ENCODE data around the gene LRCH1.

Gene LRCH1

DNA sequence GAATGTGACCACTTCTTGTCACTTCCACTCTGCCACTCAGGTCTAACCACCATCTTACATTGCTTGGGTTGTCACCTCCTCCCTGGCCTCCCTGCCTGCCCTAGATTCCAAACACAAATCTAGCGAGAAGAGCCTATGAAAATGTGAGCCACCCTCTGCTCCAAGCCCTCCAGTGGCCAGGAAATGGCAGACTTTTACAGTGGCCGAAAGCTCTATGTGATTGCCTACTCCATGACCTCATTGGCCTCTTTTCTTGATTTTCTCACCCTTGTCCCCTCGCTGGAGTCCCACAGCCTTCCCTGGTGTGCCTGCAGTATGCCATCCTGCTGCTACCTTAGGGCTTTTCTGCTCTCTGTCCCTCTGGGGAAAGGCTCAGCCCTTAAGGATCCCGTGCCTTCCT lies 84.2 kb downstream of the LRCH1 start:
- no peak for DNase-seq (ENCODE audit: low read depth, low spot score)

DNA sequence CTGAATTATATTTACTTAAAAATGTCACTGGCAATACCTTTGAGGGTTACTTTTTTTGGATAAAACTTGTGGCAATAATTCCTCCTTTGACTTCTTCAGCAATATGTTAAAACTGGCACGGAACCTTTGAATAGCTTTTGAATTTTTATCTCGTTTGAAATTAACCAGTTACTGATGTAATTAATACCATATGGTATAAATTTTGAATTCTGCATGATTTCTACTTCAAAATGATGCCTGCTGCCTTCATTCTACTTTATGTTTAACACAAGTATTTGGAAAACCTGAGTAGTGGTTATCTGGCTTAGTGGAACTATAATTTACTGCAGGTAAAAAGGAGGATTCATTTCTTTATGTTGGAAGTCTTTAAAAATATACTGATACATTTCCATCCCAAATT lies 85.3 kb downstream of the LRCH1 start:
- no peak for DNase-seq (ENCODE audit: low read depth, low spot score)

DNA sequence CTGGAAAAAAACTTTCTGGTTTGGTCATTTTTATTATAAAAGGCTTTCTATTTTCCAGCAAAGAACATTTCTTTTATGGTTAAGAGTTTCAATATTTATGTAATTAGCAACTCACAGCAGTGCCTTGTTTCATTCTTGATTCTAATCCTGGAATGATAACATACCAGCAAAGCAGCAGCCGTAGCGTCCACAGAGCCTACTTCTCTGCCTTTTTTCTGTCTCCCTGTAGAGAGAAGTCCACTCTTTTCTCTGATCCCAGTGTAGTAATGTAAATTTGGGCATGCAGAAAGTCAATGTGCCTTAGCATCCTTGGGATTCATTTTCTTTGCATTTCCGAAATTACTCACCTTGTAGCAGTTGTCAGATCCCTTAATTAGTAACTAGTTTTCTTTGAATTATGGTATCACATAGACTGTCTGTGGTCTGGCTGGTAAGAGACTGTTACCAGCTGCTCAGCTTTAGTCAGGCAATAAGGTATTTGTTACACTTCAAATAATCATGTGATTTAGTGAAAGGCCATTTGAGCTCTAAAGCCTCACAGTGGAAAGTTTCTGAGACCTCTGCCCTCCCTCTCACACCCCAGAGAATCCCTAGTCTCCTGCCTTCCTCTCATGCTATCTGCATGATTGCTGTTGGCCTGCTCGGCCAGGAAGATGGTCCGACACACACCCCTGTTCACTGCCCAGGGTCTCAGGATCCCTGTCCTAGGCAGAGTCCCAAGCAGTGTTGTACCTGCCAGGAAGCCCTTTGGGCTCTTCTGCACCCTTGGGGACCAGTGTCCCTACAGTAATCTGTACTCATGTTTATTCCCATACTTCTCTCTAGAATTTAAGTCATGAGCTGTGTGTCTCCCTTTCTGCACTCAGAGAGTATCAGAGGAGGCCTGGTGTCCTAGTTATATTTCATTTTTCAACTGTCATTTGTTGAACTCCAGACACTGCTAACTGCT lies 86.3 kb downstream of the LRCH1 start:
- DNase-seq (ENCODE audit: low read depth, low spot score), result no peak

DNA sequence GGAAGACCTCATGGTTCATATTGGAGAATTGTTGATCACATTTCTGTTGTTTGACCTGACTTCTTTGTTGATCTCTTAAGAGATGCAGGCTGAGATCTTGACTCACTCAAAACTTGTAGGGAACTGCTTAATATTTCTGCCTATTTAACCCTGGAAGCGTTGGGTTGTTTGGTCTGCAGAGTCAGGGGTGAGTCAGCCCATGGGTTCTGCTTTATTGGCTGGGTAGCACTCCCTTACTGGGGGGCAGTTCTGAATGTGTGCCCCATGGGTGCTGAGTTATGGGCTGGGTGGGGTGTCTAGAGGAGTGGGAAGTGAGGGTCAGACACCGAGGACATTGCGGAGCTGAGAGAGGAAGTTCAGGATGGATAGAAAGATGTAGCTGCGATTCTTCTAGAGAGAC lies 87.9 kb downstream of the LRCH1 start:
- DNase-seq (ENCODE audit: low read depth, low spot score), result no peak

DNA sequence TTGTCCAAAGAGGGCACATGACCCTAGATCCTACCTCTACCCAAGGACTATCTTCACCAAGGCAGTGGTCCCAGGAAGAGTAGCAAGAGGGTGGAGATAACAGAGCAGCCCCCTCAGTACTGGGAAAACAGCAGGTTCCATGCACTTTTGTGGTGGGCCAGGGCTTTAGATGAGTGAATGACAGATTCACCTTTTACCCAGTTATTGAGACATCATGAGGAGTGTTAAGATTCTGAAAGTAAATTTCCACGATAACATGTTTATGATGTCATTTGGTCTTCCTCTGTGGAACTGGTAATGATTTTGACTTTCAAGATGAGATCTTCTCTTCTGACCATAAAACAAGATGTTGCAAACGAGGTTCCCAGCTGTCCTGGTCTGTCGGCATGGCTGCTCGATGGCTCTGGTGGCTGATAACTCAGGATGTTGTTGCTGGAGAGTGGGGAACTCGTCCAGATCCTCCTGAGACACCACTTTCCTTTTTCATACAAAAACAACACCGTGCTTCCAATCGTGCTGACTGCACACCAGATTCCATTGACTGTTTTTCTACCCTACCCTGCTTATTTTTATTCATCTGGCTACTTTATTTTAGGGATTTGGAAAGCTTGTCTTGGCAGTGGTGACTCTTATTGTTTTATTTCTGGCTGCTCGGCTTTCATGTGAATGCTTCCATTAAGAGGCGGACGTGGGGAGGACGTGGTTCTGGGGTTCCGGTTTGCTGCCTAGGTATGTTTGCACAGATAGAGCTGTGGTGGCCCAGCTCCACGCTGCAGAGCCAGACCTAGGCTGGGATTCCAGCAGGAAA lies 88.5 kb downstream of the LRCH1 start:
- DNase-seq (ENCODE audit: low read depth, low spot score), result no peak

DNA sequence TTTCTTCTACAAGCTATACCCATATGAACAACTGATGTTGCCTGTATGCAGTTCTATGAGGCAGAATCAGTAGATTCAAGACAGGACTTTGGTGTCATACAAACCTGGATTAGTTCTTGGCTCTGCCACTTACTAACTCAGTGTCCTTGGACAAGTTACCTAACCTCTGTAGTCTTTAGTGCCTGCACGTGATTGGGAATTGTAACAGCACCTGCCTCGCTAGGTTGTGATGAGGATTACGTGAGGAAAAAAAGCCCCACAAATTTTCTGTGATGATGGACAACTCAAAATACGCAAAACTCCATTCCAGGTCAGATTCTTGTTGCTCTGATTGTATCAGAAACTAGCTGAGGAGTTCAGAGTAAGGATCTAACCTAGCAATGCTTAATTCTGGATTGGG lies 89.3 kb downstream of the LRCH1 start:
- no peak for DNase-seq (ENCODE audit: low read depth, low spot score)

DNA sequence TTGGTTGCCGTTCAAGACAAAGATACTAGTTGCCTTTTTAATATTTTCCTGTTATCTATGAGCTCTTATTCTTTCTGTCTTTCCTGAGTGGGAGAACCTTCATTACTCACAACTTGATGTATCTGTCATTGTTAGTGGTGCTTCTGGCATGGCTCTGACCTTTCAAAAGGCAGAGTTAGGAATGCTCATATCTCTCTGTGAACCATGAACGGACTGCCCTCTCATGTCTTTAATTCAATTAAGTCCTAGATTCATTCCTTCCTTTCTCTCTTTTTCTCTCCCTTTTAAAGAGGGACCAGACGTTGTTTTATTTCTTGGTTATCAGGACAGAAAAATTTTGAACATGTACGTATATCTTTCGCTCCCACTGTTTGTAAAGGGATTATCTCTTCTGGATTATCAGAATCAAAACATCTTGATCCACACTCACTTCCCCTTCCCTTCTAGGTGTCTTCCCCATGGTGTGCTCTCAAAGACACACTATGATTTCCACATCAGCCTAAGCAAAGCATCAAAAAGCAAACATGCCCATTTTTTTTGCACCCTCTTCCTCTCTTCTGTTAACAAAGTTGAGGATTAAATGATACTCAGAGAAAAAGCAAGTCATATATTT lies 90.3 kb downstream of the LRCH1 start:
- no peak for DNase-seq (ENCODE audit: low read depth, low spot score)

DNA sequence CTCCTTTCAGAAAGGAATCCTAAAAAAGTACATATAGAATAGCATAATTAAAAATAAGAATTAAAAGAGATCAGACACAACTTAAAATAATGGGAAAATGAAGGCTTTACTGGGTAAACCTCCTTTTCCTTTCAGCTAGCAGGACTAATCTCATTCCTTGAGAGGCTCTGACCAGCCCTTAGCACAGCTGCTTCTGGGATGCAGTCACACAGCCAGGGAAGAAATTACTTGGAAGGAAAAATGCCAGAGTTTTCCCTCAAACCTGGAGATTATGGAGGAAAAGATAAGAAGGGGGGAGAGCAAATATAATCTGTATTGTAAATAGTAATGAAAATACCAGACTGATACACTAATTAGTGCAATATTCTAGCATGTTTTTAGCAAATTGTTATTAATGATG lies 91.8 kb downstream of the LRCH1 start:
- no peak for DNase-seq (ENCODE audit: low read depth, low spot score)

DNA sequence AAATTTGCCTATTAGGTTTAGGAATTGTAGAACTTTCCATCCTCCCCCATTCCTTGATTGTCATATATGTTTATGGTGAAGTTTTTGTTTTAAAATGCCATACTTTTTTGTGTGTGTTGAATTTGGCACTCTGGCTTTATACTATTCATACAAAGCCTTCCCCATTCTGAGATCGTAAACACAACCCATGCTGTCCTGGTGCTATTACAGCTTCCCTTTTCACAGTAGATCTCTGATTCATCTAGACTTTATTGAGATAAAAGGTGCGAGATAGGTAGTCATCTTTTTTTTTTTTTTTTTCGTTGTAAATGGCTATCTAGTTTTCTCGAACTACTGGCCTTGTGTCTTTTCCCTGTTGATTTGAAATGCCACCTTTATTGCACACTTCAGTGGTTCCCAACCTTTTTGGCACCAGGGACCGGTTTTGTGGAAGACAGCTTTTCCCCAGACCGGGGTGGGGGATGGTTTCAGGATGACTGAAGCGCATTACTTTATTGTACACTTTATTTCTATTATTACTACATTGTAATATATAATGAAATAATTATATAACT lies 94.6 kb downstream of the LRCH1 start:
- no peak for DNase-seq (ENCODE audit: low read depth, low spot score)

DNA sequence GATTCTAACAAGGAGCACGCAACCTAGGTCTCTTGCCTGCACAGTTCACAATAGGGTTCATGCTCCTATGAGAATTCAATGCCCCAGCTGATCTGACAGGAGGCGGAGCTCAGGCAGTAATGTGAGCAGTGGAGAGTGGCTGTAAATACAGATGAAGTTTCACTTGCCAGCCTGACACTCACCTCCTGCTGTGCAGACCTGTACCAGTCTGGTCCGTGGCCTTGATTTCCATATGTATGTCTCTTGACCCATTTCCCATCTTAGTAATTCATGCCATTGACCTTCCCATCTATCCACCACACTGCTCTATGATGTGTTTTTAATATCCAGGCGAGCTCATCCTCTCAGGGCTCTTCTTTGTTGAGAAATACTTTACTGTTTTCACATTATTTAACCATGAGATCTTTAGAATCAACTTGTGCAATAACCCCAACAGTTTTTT lies 95.2 kb downstream of the LRCH1 start:
- DNase-seq (ENCODE audit: low read depth, low spot score), result no peak

DNA sequence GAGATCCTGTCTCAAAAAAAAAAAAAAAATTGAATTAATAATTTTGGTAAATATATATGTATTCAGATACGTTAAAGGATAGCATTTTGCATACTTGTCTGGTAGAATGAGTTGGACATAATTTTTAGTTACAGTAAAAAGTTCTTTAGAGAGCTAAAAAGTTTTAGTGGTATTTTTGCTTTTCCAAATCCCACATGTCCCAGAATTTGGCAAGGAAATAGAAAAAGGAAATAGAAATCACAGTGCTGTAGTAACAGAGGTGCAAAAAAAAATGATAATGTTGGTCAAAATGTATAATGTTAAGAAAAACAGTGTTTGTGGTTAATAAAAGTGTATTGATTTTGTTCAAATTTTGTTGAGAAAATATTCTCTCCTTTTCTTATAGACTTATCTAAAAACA lies 96.8 kb downstream of the LRCH1 start:
- no peak for DNase-seq (ENCODE audit: low read depth, low spot score)

DNA sequence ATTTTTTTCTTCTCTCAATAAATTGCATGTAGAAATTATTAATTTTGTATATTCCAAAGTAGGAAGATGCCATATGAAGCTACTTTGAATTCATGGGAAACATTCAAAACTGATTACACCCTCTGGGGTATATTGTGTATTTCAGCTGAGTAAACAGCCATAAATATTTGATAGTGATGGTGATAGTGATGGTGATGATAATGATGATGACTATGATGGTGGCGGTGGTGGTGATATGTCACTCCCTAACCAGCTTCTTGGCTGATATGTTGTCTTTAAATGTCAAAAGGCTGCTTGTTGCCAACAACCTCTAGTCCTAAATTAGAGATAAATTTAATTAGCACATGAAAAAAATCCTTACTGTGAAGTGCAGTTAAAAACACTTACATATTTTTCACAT lies 102.0 kb downstream of the LRCH1 start:
- DNase-seq (ENCODE audit: low read depth, low spot score), result no peak

DNA sequence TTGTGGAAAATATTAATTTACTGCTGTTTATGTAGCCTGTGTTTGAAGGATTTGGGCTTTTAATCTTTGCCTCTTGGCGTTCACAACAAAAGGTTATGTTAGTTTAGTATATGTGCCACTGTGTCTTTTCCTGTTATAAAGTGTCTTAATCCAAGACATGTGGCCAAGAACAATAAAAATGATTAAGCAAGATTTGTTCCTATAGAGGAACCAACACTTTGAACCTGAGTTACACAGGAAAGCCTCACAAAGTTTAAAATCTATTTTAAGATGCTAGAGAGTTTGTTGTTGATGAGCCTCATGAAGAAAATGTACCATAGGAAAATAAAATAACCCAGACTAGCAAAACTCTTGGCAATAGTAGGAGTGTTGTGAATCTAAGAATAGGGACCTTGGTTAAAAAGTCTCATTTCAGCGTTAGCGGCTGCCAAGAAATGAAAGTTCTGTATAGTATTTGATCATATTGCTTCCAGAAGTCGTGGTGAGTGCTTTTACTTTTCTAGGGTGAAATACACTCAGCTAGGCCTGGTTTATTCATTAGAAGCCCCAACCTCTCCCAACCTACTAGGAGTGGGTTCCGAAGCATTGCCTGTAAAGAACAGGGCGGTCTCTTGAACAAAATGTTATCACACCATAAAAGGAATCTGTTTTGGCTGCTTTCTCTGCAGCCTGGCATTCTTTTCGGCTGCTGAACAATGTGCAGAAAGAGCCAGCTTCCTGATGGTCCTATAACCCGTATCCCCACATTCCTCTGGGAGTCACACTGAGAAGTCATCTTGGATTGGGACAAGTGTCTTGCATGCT lies 102.6 kb downstream of the LRCH1 start:
- no peak for DNase-seq (ENCODE audit: low read depth, low spot score)

DNA sequence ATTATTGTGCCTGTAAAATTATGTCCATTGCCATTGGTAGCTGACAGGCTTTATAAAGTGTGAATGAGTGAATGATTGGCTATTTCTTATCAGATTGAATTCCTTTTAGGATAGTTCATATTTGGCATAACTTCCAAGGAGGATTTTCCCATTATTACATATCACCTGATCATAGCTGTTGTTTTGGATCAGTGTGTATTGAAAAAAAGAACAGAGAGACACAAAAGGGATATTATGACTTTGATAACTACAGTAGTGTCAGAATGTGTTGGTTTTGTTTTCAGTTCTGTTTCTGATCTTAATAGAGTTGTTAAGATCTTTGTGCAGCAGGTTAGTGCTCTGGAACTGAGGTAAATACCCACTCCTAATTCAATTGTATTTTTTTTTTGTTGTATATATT lies 103.8 kb downstream of the LRCH1 start:
- no peak for DNase-seq (ENCODE audit: low read depth, low spot score)

DNA sequence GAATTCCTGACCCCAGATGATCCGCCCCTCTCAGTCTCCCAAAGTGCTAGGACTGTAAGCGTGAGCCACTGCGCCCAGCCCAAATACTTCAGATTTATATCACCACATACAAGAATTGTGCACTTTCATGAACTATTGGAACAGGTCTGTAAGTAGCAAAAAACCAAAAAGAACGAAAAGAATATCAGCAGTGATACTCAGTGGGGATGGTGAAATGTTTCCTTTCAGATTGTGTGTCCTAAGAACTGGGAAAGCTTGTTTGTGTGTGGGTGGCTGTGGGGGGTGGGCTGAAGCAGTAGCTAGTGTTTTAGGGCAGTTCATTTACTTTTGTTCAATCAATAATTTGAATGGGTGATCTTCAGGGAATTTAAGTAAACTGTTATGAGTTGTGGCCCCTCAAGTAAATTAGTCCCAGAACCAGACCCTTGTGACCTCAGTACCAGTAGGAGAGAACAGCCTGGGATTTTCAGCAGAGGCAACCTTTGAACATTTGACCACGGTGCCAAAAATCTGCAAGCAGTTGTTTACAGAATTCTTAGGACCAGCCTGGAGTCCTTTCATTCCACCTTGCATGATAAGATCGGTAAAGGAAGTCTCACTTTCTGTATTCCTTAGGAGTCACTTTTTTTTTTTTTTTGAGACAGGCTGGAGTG lies 106.6 kb downstream of the LRCH1 start:
- DNase-seq (ENCODE audit: low read depth, low spot score), result no peak

DNA sequence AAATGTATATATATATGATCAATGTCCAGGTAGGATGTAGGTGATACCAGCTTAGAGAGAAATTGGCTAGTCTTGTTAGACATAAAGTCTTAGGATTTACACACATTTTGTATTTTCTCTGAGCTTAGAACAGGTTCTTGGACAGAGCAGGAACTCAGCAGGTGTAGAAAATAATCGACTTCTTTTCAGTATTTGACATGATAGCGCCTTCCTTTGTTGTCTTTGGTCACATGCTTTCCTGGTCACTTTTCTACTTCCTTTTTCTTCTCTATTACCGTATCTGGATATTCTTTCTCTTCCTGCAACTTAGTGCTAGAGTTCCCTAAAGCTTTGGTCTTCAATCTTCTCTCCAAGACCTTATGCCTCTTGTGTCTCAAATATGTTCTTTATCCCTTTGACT lies 107.4 kb downstream of the LRCH1 start:
- DNase-seq (ENCODE audit: low read depth, low spot score), result no peak

DNA sequence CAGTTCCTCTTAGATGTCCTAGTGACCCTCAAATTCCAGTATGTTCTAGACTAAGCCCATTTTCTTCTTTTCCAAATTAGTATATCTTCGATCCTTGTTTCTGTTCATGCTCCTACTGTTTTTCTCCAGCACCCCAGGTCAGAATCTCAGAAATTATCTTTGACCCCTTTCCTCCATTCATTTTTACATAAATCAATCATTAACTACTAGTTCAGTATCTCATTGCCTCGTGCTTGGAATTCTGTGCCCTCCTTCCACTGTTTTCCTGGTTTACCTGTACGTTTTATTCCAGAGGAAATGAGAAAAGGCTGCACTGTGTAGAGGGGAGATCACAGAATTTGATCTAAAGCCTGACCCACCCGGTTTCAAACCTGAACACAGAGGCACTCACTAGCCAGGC lies 107.9 kb downstream of the LRCH1 start:
- DNase-seq (ENCODE audit: low read depth, low spot score), result no peak

DNA sequence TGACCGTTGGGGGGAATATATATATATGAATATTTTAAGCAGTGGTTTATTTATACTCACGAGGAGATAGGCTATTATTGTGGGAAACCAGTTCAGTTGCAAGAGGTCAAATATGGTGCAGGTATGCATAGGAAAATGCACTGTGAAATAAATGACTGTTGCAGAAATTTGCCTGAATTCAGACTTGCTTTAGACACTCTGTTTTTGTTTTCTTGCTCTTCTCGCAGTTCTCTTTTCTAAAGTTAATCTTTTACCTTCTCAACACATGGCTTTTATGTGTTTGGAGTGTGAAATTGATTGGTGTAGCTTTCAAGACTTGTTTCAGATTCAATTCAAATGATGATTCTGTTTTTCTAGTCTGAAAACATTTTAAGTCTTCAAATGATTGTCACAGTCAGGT lies 109.7 kb downstream of the LRCH1 start:
- no peak for DNase-seq (ENCODE audit: low read depth, low spot score)

DNA sequence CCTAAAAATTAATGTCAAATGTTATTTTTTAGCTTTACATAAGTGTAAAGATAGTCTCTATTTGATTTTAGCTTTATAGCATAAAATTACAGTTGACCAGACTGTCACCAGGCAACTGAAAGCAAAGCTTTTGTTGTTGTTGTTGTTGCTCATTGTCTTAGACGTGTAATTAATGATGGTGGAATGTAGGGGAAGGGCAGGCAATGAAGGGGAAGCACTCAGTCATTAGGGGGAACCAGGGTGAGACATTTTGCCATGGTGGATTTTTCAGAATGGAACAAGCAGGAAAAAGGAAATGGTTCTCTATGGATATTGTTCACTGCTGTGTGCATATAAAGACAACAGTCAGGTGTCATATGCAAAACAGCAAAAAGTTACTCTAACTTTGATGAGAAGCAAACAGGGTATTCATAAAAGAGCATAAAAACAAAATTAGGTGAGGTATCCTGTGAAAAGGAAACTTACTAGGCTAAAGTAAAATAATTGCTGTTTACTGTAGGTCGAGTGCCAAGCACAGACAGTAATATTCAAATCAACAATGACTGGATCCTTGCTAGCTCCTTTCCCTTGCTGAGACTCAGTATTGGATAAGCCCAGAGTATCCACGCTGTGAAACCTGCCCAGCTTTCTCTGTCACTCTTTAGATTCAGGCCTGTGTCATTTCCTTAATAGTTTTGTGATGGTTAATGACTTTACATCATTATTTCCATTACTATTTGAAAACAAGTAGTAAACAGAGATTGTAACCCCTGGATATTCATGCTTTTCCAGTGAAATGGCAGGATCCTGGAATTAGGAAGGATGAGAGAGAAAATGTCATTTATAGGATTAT lies 110.5 kb downstream of the LRCH1 start:
- no peak for DNase-seq (ENCODE audit: low read depth, low spot score)

DNA sequence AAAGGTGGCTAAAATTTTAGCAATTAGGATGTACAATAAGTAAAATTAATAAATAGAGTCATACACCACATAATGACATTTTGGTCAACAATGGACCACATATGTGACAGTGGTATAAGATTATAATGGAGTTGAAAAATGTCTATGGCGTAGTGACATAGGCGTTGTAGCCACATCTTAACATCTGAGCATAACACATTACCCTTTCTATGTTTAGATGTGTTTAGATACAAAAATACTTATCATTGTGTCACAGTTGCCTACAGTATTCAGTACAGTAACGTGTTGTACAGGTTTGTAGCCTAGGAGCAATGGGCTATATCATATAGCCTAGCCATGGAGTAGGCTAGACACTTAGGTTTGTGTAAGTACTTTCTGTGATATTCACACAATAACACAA lies 111.2 kb downstream of the LRCH1 start:
- DNase-seq (ENCODE audit: low read depth, low spot score), result no peak
